HCEC 1CT (cell line): ENCODE measurements around the gene GDF2.
A peak's percentile ranks its signal among the peaks of the same experiment; 100 is the strongest.

Source experiments
- DNase-seq: peaks from one replicate; pipeline ENCODE4 v3.0.0-alpha.2; 2017

Gene GDF2

GRCh38 chr10:47335906-47336305 is 13.7 kb downstream of the GDF2 start:
- no peak for DNase-seq

GRCh38 chr10:47336387-47337134 is 14.3 kb downstream of the GDF2 start:
- peak; percentile 69 for DNase-seq

GRCh38 chr10:47337310-47337709 is 15.1 kb downstream of the GDF2 start:
- DNase-seq = no peak

DNA sequence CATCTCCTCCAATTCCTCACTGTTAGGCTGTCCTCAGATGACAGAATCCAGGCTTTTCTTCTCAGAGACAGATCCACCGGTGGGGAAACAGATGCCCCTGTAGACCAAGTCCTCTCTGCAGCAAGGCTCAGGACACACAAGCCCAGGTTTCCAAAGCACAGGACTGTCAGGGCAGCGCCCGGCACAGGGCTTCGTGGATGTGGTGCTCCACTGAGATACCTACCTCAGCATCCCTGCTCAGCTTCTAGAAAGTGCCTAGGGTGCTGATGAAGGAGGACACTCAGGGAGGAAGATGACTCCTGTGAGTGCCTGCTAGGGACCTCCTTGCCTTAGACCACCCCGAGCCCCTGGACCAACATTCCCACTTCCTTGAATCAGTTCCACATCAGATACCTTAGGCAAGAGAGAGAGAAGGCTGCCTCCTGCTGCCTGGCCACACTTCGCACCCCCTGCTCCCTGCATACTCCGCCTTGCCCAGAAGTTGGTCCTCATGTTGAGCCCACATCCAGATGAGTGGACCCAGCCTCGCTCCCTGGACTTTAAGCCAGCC is 17.0 kb downstream of the GDF2 start:
- no peak for DNase-seq

DNA sequence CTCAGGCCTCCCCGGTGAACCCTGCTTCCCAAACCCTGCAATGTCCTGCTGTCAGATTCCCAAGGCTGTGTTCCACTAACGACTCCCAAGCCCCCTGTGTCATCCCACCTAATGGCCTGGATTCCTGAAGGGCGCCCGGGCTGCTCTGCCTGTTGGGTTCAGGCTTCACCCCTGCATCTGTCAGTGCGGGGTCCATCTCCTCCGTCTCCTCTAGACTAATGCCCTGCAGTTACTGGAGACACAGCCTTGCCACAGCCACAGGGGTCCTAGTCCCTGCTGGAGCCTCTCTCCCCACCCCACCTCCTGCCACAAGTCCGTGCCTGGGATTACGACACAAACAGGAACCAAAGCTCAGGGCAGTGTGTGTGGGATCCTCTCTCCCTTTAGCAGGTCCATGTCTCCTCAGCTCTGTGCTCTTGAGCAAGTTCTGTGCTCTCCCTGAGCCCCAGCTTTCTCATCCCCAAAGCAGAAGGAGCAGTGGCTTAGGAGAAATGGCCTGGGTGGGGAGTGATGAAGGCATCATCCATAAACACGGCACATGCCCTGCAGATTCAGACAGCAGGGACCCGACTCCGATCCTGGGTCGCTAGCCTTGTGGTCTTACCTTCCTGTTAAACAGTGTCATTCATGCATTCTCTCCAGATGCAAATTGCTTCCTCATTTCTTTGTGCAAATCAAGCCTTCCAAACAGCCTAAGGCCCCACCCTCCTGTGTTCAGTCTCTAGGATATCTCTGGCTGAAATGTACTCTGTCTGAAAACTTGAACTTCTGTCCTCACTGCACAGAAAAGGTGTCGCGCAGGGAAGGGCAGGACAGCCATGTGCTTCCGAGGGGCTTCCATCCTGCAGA is 17.7 kb downstream of the GDF2 start:
- DNase-seq = no peak

GRCh38 chr10:47340608-47341170 is 18.4 kb downstream of the GDF2 start:
- peak; percentile 14 for DNase-seq

DNA sequence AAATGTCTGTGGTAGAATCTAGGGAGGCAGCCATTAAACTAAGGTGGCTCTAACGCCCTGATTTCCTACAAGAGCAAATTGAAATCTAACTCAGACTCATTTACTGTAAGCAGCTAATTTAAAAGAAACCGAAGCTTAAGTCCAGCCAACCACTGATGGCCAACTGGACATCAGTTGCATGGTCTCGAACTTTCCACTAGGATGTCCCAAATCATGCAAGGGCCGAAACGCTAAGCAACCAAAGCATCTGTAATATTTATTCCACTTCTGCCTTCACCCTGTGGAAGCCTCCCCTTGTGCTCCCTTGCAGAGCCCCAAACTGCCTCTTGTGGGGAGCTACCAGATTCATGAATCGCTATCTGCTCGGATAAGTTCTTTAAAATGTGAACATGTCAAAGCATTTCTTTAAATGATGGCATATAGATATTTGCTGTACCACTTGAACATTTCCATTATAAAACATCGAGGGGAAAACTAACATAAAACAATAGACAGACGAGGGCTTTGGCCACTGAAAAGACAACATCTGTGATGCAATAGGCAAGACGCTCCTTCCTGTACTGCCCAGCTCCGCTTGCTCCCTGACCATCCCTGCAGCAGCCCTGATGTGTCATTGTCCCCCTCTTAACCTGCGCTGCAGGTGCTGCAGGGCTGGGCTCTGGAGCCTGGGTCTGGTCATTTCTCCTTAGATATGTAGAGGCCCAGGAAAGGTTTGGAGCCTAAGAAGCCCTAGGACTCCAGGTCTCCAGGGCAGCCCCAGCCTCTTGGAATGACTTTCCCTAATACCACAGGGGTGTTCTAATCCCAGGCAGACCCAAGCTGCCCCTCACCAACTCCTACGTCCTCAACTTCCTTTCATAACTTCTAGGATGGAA is 23.0 kb downstream of the GDF2 start:
- no peak for DNase-seq

- DNase-seq = peak; percentile 9
Observed at GRCh38 chr10:47346581-47347302, 24.5 kb downstream of the GDF2 start.

DNA sequence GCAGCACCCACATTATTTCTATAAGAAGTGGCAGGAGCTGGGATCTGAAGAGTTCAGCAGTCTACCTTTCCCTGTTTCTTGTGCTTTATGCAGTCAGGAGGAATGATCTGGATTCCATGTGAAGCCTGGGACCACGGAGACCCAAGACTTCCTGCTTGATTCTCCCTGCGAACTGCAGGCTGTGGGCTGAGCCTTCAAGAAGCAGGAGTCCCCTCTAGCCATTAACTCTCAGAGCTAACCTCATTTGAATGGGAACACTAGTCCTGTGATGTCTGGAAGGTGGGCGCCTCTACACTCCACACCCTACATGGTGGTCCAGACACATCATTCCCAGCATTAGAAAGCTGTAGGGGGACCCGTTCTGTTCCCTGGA is 25.0 kb downstream of the GDF2 start:
- DNase-seq = no peak

GRCh38 chr10:47348138-47348651 is 25.9 kb downstream of the GDF2 start, which contains the start of gene RBP3:
Gene RBP3 (plus strand): TSS chr10:47348363. CDS start chr10:47348485, 122 bp downstream.
- DNase-seq = no peak

- no peak for DNase-seq
Observed at GRCh38 chr10:47348661-47349470, 26.6 kb downstream of the GDF2 start.

- no peak for DNase-seq
Observed at GRCh38 chr10:47349516-47349915, 27.3 kb downstream of the GDF2 start.

- DNase-seq = no peak
Observed at GRCh38 chr10:47349941-47350371, 27.7 kb downstream of the GDF2 start.

DNA sequence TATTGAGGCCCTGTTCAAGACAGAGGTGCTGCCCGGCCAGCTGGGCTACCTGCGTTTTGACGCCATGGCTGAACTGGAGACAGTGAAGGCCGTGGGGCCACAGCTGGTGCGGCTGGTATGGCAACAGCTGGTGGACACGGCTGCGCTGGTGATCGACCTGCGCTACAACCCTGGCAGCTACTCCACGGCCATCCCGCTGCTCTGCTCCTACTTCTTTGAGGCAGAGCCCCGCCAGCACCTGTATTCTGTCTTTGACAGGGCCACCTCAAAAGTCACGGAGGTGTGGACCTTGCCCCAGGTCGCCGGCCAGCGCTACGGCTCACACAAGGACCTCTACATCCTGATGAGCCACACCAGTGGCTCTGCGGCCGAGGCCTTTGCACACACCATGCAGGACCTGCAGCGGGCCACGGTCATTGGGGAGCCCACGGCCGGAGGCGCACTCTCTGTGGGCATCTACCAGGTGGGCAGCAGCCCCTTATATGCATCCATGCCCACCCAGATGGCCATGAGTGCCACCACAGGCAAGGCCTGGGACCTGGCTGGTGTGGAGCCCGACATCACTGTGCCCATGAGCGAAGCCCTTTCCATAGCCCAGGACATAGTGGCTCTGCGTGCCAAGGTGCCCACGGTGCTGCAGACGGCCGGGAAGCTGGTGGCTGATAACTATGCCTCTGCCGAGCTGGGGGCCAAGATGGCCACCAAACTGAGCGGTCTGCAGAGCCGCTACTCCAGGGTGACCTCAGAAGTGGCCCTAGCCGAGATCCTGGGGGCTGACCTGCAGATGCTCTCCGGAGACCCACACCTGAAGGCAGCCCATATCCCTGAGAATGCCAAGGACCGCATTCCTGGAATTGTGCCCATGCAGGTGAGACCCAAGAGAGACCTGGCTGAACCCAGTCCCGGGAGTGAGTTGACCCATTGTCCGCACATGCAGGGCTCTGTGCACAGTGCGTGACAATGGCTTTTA is 28.7 kb downstream of the GDF2 start:
- DNase-seq = no peak

DNA sequence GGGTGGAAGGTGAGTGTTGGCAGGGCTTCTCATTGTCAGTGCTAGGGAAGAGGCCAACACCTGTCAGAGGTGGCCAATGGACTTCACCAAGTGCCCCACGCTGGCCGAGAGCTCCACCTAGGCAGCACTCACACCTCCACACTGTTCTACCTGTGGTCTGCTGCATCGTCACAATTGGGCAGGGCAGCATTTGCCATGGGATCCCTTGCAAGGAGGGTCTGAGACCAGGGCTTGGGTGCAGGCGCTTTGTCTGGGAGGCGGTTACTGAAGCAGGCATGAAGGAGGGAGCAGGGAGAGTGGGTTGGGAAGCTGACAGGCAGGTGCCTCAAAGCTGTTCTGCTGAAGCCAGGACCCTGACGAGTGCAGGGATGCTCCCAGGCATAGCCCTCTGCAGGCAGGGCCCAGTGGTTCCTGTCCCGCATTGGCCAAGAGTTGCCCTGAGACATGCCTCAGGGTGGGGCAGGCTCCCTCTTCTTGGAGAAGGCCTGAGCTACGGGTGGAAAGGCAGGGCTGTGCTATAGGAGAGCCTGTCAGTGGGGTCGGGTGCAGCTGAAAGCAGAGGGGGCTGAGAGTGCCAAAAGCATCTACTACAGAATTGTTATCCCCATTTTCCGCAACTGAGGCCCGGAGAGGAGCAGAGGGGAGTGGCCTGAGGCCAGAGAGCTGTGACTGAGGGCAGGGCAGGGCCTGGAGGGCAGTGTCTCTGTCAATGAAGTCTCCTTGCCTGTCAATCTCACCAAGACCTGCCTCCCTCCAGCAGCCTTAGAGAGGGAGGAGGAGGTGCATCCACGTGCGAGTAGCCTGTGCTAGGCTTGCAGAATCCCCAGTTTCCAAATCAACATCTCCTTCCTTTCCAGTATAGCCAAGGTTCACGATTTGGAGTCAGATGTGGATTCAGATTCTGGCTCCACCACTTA is 29.9 kb downstream of the GDF2 start:
- no peak for DNase-seq

DNA sequence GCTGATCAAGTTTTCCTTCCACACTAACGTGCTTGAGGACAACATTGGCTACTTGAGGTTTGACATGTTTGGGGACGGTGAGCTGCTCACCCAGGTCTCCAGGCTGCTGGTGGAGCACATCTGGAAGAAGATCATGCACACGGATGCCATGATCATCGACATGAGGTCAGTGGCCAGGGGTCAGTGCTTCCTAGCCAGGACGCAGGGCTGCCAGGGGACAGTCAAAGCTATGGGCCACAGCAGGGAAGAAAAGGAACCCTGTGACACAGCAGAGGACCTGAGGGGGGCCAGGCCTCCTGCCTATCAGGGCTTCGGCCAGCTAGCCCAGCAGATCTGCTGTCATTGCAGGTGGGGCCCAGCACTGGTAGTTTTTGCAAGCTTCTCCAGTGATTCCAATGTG is 31.1 kb downstream of the GDF2 start:
- no peak for DNase-seq

DNA sequence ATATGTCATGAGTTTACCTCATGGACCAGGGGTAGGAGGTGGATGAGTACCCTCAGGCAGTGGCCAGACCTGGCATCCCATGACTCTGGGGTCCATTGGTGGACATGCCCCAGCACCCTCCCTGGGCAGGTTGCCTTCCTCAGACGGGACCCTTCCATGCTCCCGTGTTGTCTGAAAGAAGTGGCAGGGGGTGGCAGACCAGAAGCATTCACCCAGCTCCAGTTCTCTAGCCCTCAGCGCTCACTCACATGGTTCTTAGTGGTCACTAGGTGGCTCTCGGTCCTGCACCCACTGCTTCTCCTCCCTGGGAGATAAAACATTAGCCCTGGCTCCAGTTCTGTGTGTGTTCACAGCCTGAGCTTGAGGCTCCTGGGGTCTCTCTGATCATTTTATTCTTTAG is 31.9 kb downstream of the GDF2 start:
- peak; percentile 31 for DNase-seq

DNA sequence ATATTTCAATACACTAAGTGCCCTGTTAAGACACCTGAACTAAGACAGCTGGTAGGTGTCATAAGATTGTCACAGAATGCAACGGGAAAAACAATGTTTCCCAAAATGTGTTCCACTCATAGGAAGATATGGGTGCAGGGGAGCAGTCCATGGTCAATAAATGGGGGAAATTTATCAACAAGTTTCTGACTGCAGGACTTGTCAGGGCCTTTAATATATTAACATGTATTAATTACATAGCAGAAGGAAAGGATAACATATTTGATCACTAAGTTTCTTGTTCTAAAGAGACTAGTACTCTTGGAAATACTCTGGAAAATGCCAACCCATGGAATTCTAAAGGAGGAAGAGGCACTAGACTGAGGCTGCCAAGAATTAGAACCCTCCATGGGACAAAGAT is 32.6 kb downstream of the GDF2 start:
- DNase-seq = no peak
